Naive thymus-derived CD4-positive, alpha-beta T cell (primary cell): Measurements from ENCODE around the gene MEIOSIN. TPM values are rescaled to one million over a fixed set of nuclear protein-coding genes. Genes with fewer than 3 reads are reported as not detected.

Source experiments
- ATAC-seq: fragments of 150-1000 bp; cut with Tn5 transposase; 2 replicates; pipeline ENCODE4 v1.10.0; 2021; ENCODE audit warnings: mild to moderate bottlenecking, moderate library complexity
- CTCF ChIA-PET: fragments of 350-600 bp; sonication (Branson Sonifier 250); formaldehyde crosslinking; loops from one replicate; lab custom pipeline; 2021; ENCODE audit warnings: antibody characterized with exemption; lab: Charles Lee
- POLR2A ChIA-PET: fragments of 350-600 bp; sonication (Branson Sonifier 250); formaldehyde crosslinking; loops from one replicate; lab custom pipeline; 2021; ENCODE audit warnings: antibody characterized with exemption, inconsistent platforms; lab: Charles Lee
- DNase-seq, 9 donors: peaks; one replicate each; pipeline versions ENCODE4 v3.0.0 to v3.0.0-alpha.2; 2020 to 2022; ENCODE audit warnings: mixed read lengths in 1 of 9
- H3K27ac ChIP-seq: one replicate; pipeline ENCODE4 v1.7.0; 2013; ENCODE audit warnings: mild to moderate bottlenecking, low read depth, low read length, moderate library complexity
- H3K27me3 ChIP-seq, 2 donors: one replicate each; pipeline ENCODE4 v1.7.0; 2013; ENCODE audit warnings: low read length in 2 of 2, mild to moderate bottlenecking in 2 of 2, moderate library complexity in 2 of 2; ENCODE audit not compliant: control insufficient read depth in 2 of 2, insufficient read depth in 2 of 2
- H3K36me3 ChIP-seq, 3 experiments: 1 replicate in 2 of 3; 2 replicates in 1 of 3; pipeline ENCODE4 v1.7.0; 2013; ENCODE audit warnings: low read length in 3 of 3, mild to moderate bottlenecking in 3 of 3, moderate library complexity in 1 of 3; ENCODE audit not compliant: insufficient read depth in 3 of 3, control insufficient read depth in 2 of 3
- H3K4me1 ChIP-seq, 2 donors: one replicate each; pipeline ENCODE4 v1.7.0; 2013; ENCODE audit warnings: low read length in 2 of 2, mild to moderate bottlenecking in 2 of 2, moderate library complexity in 1 of 2; ENCODE audit not compliant: control insufficient read depth in 2 of 2, insufficient read depth in 2 of 2
- H3K4me3 ChIP-seq: 2 replicates; pipeline ENCODE4 v1.7.0; 2013; ENCODE audit warnings: mild to moderate bottlenecking, low read length
- H3K9me3 ChIP-seq, 3 experiments: 1 replicate in 2 of 3; 2 replicates in 1 of 3; pipeline ENCODE4 v1.7.0; 2013; ENCODE audit warnings: low read length in 3 of 3; ENCODE audit not compliant: control insufficient read depth in 2 of 3
- H3K27ac Mint-ChIP-seq, 9 donors: one replicate each; pipeline ENCODE4 v1.8.0; 2020 to 2022; ENCODE audit warnings: mixed read lengths in 9 of 9, mild to moderate bottlenecking in 8 of 9, moderate library complexity in 5 of 9, inconsistent platforms in 2 of 9
- H3K27me3 Mint-ChIP-seq, 5 donors: one replicate each; pipeline ENCODE4 v1.8.0; 2021 to 2022; ENCODE audit warnings: mixed read lengths in 5 of 5, mild to moderate bottlenecking in 1 of 5
- H3K36me3 Mint-ChIP-seq, 5 donors: one replicate each; pipeline ENCODE4 v1.8.0; 2020 to 2022; ENCODE audit warnings: mixed read lengths in 5 of 5, mild to moderate bottlenecking in 3 of 5, inconsistent platforms in 1 of 5
- H3K4me1 Mint-ChIP-seq, 7 donors: one replicate each; pipeline ENCODE4 v1.8.0; 2020 to 2022; ENCODE audit warnings: mixed read lengths in 7 of 7, mild to moderate bottlenecking in 3 of 7, inconsistent platforms in 1 of 7
- H3K4me3 Mint-ChIP-seq, 10 donors: one replicate each; pipeline ENCODE4 v1.8.0; 2020 to 2022; ENCODE audit warnings: mild to moderate bottlenecking in 10 of 10, mixed read lengths in 10 of 10, moderate library complexity in 6 of 10, inconsistent platforms in 2 of 10
- H3K9me3 Mint-ChIP-seq, 11 donors: one replicate each; pipeline ENCODE4 v1.8.0; 2020 to 2022; ENCODE audit warnings: mixed read lengths in 11 of 11, mild to moderate bottlenecking in 4 of 11, inconsistent platforms in 1 of 11, moderate library complexity in 1 of 11
- intact Hi-C, 2 donors: fragments of 100-400 bp; cut with micrococcal nuclease; formaldehyde crosslinking; loops; one replicate each; pipeline ENCODE4 v1.15.1; 2023
- polyA plus RNA-seq, 2 donors: library from polyadenylated mRNA; unstranded; fragments of 300-500 nt; fragmentation: Illumina TruSeq; gene quantifications; one replicate each; pipeline ENCODE4 v1.2.3, GENCODE V29; 2021
- total RNA-seq, 6 experiments: library from RNA in 5 of 6; stranded (reverse) in 5 of 6; gene quantifications; 1 replicate in 5 of 6; 2 replicates in 1 of 6; pipeline ENCODE4 v1.2.3 and lab custom pipeline; 2021 to 2026

The MEIOSIN gene
- total and polyA plus RNA-seq, 7 experiments from 2014 or later: not detected

GRCh38 chr19:45786533-45786894 lies 53.3 kb downstream of the MEIOSIN start:
- CTCF ChIA-PET: interaction anchor here (0.6 kb wide), 1 partner anchor 17 kb away, joined by 3 read pairs; the partner anchor contains the start of gene SIX5
- no peak for DNase-seq

GRCh38 chr19:45789035-45789786 lies 56.0 kb downstream of the MEIOSIN start:
- Histone ChIP-seq H3K36me3 (peaks cover 5 to 28% (median 10%) of the 10 kb centered on the region in 3 experiments), H3K9me3 (no peaks in the 10 kb centered on the region), H3K27me3 (no peaks in the 10 kb centered on the region), H3K4me1 (peaks cover 25 to 28% of the 10 kb centered on the region in 2 donors), H3K27ac (no peak overlapping the region), H3K4me3 (no peak overlapping the region)
- intact Hi-C loops: no loop called here
- Mint-ChIP-seq H3K4me3 (peak overlapping the region in 1 of 10 donors; percentile 14), H3K27ac (peak overlapping the region in 1 of 9 donors; percentile 36), H3K4me1 (peaks cover 31 to 39% (median 35%) of the 10 kb centered on the region in 7 donors), H3K27me3 (peaks cover 0 to 56% (median 19%) of the 10 kb centered on the region in 5 donors), H3K9me3 (peaks cover 0 to 2% (median 0%) of the 10 kb centered on the region in 11 donors), H3K36me3 (peaks cover 8 to 37% (median 23%) of the 10 kb centered on the region in 5 donors)
- CTCF ChIA-PET: interaction anchor here (0.6 to 1.4 kb wide), 3 partner anchors 10 to 220 kb away, joined by 3 to 4 read pairs (median 3); no protein-coding TSS in a partner anchor
- POLR2A ChIA-PET: interaction anchor here (0.6 to 0.8 kb wide), 2 partner anchors 10 to 62 kb away, joined by 3 read pairs; no protein-coding TSS in a partner anchor
- DNase-seq (no peak), ATAC-seq (no peak)

More at GRCh38 chr19:45786533-45786894, 53.3 kb downstream of the MEIOSIN start:
- Histone ChIP-seq H3K4me3 (no peak overlapping the region), H3K4me1 (peaks cover 10 to 12% of the 10 kb centered on the region in 2 donors), H3K27ac (no peak overlapping the region), H3K27me3 (no peaks in the 10 kb centered on the region), H3K9me3 (no peaks in the 10 kb centered on the region), H3K36me3 (peaks cover 5 to 28% (median 10%) of the 10 kb centered on the region in 3 experiments)
- Mint-ChIP-seq H3K4me3 (peak overlapping the region in 1 of 10 donors; percentile 34), H3K36me3 (peaks cover 8 to 34% (median 24%) of the 10 kb centered on the region in 5 donors), H3K4me1 (peaks cover 12 to 23% (median 16%) of the 10 kb centered on the region in 7 donors), H3K27me3 (peaks cover 0 to 41% (median 15%) of the 10 kb centered on the region in 5 donors), H3K27ac (no peak overlapping the region), H3K9me3 (peaks cover 0 to 2% (median 0%) of the 10 kb centered on the region in 11 donors)
- intact Hi-C loops: no loop called here
- POLR2A ChIA-PET: no interaction called here
- ATAC-seq: no peak

DNA sequence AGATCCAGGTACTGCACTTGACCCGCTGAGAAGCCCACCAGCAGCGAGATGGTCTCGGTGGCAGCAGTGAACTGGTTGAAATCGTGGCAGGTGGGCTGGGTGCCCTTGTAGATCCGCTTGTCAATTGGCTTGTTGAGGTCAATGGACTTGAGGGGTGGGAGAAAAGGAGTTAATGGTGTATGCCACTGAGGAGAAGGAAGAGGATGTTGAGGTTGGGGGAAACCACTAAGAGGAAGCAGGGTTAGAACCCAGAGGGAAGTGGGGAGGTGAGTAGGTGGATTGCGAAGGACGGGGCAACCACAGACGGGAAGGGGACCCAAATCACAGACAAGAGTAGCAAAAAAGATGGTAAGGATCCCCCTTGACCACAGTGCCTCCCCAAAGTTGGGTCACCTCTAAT lies 57.7 kb downstream of the MEIOSIN start:
- peak in 7 of 9 donors; percentile 45 to 62 (median 51) for DNase-seq
- peaks cover 31 to 44% (median 41%) of the 10 kb centered on the region in 7 donors for H3K4me1 Mint-ChIP-seq
- ATAC-seq: peak; percentile 49
- peaks cover 8 to 37% (median 23%) of the 10 kb centered on the region in 5 donors for H3K36me3 Mint-ChIP-seq
- H3K27ac Mint-ChIP-seq: peak overlapping the region in 7 of 9 donors; percentile 6 to 86 (median 40)
- intact Hi-C loops: loop anchor here in 1 of 2 donors (10.0 kb wide), 1 partner anchor 204 kb away; the partner anchor contains the start of gene CCDC61
- Histone ChIP-seq H3K4me1 (peaks cover 25 to 28% of the 10 kb centered on the region in 2 donors), H3K27ac (no peak overlapping the region), H3K27me3 (peaks cover 0 to 8% of the 10 kb centered on the region in 2 donors), H3K4me3 (peak overlapping the region; percentile 61), H3K9me3 (no peaks in the 10 kb centered on the region), H3K36me3 (peaks cover 5 to 21% (median 10%) of the 10 kb centered on the region in 3 experiments)
- POLR2A ChIA-PET: interaction anchor here (1.1 to 1.9 kb wide), 6 partner anchors 8 to 74 kb away, joined by 4 to 7 read pairs (median 4); partner anchors contain the start of genes DMPK and SIX5
- peak overlapping the region; percentile 81 to 93 (median 86) for H3K4me3 Mint-ChIP-seq
- H3K27me3 Mint-ChIP-seq: peaks cover 5 to 72% (median 30%) of the 10 kb centered on the region in 5 donors
- peaks cover 0 to 2% (median 0%) of the 10 kb centered on the region in 11 donors for H3K9me3 Mint-ChIP-seq
- CTCF ChIA-PET: no interaction called here

DNA sequence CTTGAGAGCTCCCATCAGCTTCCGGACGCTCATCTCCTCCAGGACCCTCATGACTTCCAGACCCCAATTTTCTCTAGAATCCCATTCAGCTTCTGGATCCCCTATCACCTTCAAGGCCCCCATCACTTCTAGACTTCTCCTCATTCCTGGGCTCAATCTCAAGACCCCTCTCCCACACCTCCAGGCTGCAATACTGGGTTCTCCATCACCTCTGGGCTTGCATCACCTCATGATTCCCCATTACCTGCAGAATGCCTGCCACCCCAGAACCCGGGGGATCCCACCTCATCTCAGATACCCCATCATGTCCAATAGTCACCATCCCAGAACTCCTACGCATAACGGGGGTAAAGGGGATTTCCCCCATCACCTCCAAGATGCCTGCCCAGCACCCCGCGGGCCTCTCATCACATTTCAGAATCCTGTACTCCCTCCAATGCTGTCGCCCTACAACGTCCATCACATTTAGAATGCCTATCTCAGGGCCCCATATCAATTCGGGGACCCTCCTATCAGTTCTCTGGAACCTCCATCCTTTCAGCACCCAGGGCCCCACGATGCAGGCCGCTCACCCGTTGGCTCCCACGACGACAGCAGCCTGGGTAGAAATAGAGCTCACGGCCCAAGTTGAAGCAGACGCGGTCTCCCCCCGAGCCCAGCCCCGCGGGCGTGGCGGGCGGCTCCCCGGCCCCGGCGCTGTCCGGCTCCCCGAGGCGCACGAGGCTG lies 58.7 kb downstream of the MEIOSIN start:
- Mint-ChIP-seq H3K27me3 (peaks cover 5 to 76% (median 38%) of the 10 kb centered on the region in 5 donors), H3K9me3 (peaks cover 0 to 2% (median 0%) of the 10 kb centered on the region in 11 donors), H3K27ac (peak overlapping the region; percentile 39 to 86 (median 79)), H3K4me3 (peak overlapping the region; percentile 81 to 93 (median 86)), H3K36me3 (peaks cover 8 to 29% (median 21%) of the 10 kb centered on the region in 5 donors), H3K4me1 (peaks cover 31 to 44% (median 41%) of the 10 kb centered on the region in 7 donors)
- ChIA-PET CTCF (interaction anchor here (1.6 kb wide), 1 partner anchor 23 kb away, joined by 4 read pairs; the partner anchor contains the start of gene SIX5), POLR2A (interaction anchor here (1.1 to 1.9 kb wide), 5 partner anchors 9 to 75 kb away, joined by 4 to 7 read pairs (median 5); partner anchors contain the start of genes DMPK and SIX5)
- Histone ChIP-seq H3K9me3 (no peaks in the 10 kb centered on the region), H3K27me3 (peaks cover 0 to 8% of the 10 kb centered on the region in 2 donors), H3K27ac (no peak overlapping the region), H3K36me3 (peaks cover 0 to 16% (median 10%) of the 10 kb centered on the region in 3 experiments), H3K4me3 (peak overlapping the region; percentile 61), H3K4me1 (peaks cover 25 to 28% of the 10 kb centered on the region in 2 donors)
- ATAC-seq (no peak), DNase-seq (peak in 1 of 9 donors; percentile 42)
- intact Hi-C loops: loop anchor here (1.0 to 10.0 kb wide), 11 partner anchors 13 to 203 kb away; partner anchors contain the start of genes CCDC61 (in 2 of the 2), IRF2BP1 (in 2 of the 2), QPCTL (in 2 of the 2) and SYMPK (in 2 of the 2)

DNA sequence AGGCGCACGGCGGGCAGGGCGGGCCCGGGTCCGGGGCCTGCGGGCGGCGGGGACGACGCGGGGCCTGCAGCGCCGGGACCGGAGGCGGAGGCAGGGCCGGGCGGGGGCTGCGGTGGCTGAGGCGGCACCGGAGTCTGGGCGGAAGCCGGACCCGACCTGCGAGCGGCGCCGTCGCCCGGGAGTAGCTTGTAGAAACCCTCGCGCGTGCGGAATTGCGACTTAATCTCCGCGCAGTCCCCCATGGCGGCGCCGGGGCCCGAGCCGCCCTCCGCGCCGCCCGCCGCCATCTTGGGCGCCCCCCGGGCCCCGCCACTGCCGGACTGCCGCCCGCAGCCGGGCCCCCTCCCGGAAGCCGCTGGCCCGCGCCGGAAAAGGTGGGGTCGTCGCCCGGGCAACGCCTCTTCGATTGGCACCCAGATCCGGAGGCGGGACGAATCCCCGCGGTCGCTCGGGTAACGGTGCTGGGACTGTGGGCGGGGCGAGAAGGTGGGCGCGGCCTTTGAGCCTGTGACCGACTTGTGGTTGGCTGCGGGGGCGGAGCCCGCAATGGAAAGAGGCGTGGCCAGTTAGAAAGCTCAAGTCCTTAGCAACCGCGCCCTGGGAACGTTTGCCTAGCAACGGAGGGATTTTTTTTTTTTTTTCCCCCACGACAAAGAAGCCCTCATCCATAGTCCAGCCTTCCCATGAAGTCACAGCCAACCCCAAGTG lies 59.4 kb downstream of the MEIOSIN start, which contains the start of gene DMWD:
DMWD (minus strand) TSS at position 376 of the 708 bp plus-strand sequence; CDS start at position 287, 89 bp downstream.
- intact Hi-C loops: loop anchor here (1.0 to 10.0 kb wide), 11 partner anchors 13 to 203 kb away; partner anchors contain the start of genes CCDC61 (in 2 of the 2), IRF2BP1 (in 2 of the 2), QPCTL (in 2 of the 2) and SYMPK (in 2 of the 2)
- H3K9me3 Mint-ChIP-seq: peaks cover 0 to 2% (median 0%) of the 10 kb centered on the region in 11 donors
- H3K36me3 Mint-ChIP-seq: peaks cover 8 to 22% (median 17%) of the 10 kb centered on the region in 5 donors
- H3K4me1 ChIP-seq: peaks cover 25 to 28% of the 10 kb centered on the region in 2 donors
- peak within 1 kb of the TSS; percentile 45 to 93 (median 85) for H3K27ac Mint-ChIP-seq
- DNase-seq (peak; percentile 95 to 99 (median 98)), ATAC-seq (peak; percentile 98)
- peaks cover 0 to 16% (median 10%) of the 10 kb centered on the region in 3 experiments for H3K36me3 ChIP-seq
- peak within 1 kb of the TSS; percentile 61 for H3K4me3 ChIP-seq
- H3K27me3 Mint-ChIP-seq: peaks cover 6 to 76% (median 37%) of the 10 kb centered on the region in 5 donors
- ChIA-PET CTCF (interaction anchor here (0.7 to 1.6 kb wide), 2 partner anchors 23 to 1193 kb away, joined by 3 to 4 read pairs; partner anchors contain the start of gene SIX5), POLR2A (interaction anchor here (1.0 to 1.9 kb wide), 4 partner anchors 10 to 76 kb away, joined by 3 to 7 read pairs (median 6); partner anchors contain the start of genes DMPK and SIX5)
- peaks cover 31 to 44% (median 41%) of the 10 kb centered on the region in 7 donors for H3K4me1 Mint-ChIP-seq
- H3K27ac ChIP-seq: peak within 1 kb of the TSS; percentile 15
- H3K4me3 Mint-ChIP-seq: peak within 1 kb of the TSS; percentile 84 to 93 (median 88)
- no peaks in the 10 kb centered on the region for H3K9me3 ChIP-seq
- peaks cover 0 to 8% of the 10 kb centered on the region in 2 donors for H3K27me3 ChIP-seq
